ENCODE results near the gene FOXK2.

FOXK2 gene

DNA sequence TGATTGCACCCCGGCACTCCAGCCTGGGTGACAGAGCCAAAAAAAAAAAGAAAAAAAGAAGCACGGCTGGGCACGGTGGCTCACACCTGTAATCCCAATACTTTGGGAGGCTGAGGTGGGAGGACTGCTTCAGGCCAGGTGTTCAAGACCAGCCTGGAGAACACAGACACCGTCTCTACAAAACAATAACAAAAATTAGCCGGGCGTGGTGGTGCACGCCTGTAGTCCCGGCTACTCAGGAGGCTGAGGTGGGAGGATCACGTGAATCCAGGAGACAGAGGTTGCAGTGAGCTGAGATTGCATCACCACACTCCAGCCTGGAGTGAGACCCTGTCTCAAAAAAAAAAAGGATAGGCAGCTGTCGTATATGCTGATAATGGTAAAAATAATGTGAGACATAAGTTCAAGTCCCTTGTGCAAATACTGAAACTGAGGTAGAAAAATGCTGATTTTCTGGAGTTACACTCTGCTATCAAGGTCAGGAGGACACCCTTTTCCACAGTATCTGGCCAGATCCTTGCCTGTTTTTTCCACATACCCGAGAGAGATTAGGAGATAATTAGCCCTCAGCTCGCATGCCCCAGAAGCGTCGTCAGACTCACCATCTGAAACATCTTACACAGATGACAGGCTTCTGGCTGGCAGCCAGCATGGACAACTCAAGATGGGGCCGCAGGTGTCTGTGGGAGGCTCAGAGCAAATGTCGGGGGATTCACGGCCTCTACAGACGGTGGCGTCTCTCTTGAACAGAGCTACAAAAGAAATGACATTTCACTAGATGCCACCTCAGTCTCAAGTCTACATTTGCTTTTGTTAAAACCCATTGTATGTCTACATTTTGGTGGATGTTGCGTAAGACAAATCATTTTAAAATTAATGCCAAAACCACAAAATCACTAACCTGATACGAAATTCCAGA is 91.9 kb downstream of the FOXK2 start:
- no peak for TF ChIP-seq ZFX (IDR thresholded peaks at IDR 0.05; ENCODE audit: borderline replicate concordance)
- TF ChIP-seq, protein P1, sequence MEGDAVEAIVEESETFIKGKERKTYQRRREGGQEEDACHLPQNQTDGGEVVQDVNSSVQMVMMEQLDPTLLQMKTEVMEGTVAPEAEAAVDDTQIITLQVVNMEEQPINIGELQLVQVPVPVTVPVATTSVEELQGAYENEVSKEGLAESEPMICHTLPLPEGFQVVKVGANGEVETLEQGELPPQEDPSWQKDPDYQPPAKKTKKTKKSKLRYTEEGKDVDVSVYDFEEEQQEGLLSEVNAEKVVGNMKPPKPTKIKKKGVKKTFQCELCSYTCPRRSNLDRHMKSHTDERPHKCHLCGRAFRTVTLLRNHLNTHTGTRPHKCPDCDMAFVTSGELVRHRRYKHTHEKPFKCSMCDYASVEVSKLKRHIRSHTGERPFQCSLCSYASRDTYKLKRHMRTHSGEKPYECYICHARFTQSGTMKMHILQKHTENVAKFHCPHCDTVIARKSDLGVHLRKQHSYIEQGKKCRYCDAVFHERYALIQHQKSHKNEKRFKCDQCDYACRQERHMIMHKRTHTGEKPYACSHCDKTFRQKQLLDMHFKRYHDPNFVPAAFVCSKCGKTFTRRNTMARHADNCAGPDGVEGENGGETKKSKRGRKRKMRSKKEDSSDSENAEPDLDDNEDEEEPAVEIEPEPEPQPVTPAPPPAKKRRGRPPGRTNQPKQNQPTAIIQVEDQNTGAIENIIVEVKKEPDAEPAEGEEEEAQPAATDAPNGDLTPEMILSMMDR (IDR thresholded peaks at IDR 0.05), result no peak

GRCh38 chr17:82613283-82614094 is 94.0 kb downstream of the FOXK2 start:
- H3K27ac ChIP-seq, result no peak overlapping the region

More for the DNA sequence above, 91.9 kb downstream of the FOXK2 start:
- no peak overlapping the region for H3K27ac ChIP-seq

GRCh38 chr17:82614095-82614631 is 94.6 kb downstream of the FOXK2 start:
- no peak for TF ChIP-seq ZFX (IDR thresholded peaks at IDR 0.05; ENCODE audit: borderline replicate concordance)
- TF ChIP-seq, protein P1 (IDR thresholded peaks at IDR 0.05), result no peak
- no peak overlapping the region for H3K27ac ChIP-seq

More at GRCh38 chr17:82613283-82614094, 94.0 kb downstream of the FOXK2 start:
- no peak for TF ChIP-seq ZFX (IDR thresholded peaks at IDR 0.05; ENCODE audit: borderline replicate concordance)
- TF ChIP-seq, protein P1 (IDR thresholded peaks at IDR 0.05), result no peak

- H3K27ac ChIP-seq, result no peak overlapping the region
- TF ChIP-seq, protein P1 (IDR thresholded peaks at IDR 0.05), result peak; percentile 35
- TF ChIP-seq ZFX (IDR thresholded peaks at IDR 0.05; ENCODE audit: borderline replicate concordance), result no peak
Observed at GRCh38 chr17:82615084-82616020, 95.8 kb downstream of the FOXK2 start.

- H3K27ac ChIP-seq, result no peak overlapping the region
- no peak for TF ChIP-seq ZFX (IDR thresholded peaks at IDR 0.05; ENCODE audit: borderline replicate concordance)
- TF ChIP-seq, protein P1 (IDR thresholded peaks at IDR 0.05), result no peak
Observed at GRCh38 chr17:82616021-82616711, 96.6 kb downstream of the FOXK2 start.

DNA sequence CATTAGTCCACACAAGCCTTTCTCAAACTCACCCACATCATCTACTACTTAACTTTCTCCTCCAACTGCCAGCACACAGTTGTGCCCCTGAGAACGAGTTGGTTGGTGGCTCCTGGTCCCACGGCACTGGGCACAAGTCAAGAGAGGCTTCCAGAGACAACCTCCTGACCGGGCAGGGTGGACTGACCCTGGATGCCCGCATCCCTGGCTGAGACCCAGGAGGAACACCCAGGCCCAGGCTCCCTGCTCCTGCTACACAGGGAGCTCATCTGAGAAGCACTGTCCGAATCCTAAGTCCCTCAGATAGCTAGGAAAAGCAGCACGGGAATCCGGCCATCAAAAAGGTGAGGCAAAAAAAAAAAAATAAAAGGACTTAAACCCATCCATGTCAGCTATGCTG is 99.7 kb downstream of the FOXK2 start:
- no peak for TF ChIP-seq ZFX (IDR thresholded peaks at IDR 0.05; ENCODE audit: borderline replicate concordance)
- TF ChIP-seq, protein P1 (IDR thresholded peaks at IDR 0.05), result no peak
- H3K27ac ChIP-seq, result no peak overlapping the region
